WERI-Rb-1 (cell line): ENCODE results near the gene ST14.

ENCODE experiments used
- DNase-seq: peaks from one replicate; pipeline ENCODE4 v3.0.0-alpha.2; 2020
- H3K27ac ChIP-seq: fragments of 250-450 bp; sonication (Bioruptor Pico); 2 replicates; pipeline ENCODE4 v1.5.1; 2020; ENCODE audit warnings: mild to moderate bottlenecking, moderate library complexity
- H3K27me3 ChIP-seq: fragments of 250-450 bp; sonication (Bioruptor Pico); 2 replicates; pipeline ENCODE4 v1.5.1; 2021; ENCODE audit warnings: mild to moderate bottlenecking, low read depth, moderate library complexity; ENCODE audit not compliant: insufficient read depth, severe bottlenecking
- H3K36me3 ChIP-seq: fragments of 250-450 bp; sonication (Bioruptor Pico); 2 replicates; pipeline ENCODE4 v1.5.1; 2020; ENCODE audit warnings: mild to moderate bottlenecking, moderate library complexity
- H3K4me3 ChIP-seq: 2 replicates; pipeline ENCODE4 v1.5.1; 2011; ENCODE audit warnings: low read depth, mild to moderate bottlenecking, control low read depth, low read length
- H3K9me3 ChIP-seq: fragments of 250-450 bp; sonication (Bioruptor Pico); 2 replicates; pipeline ENCODE4 v1.5.1; 2021; ENCODE audit warnings: mild to moderate bottlenecking, moderate library complexity; ENCODE audit not compliant: severe bottlenecking
- TF ChIP-seq, protein P1 (sequence below): IDR thresholded peaks from 2 replicates; pipeline ENCODE4 v1.5.1; 2011; ENCODE audit warnings: low read depth, mild to moderate bottlenecking, control low read depth, inconsistent platforms, low read length

Gene ST14

DNA sequence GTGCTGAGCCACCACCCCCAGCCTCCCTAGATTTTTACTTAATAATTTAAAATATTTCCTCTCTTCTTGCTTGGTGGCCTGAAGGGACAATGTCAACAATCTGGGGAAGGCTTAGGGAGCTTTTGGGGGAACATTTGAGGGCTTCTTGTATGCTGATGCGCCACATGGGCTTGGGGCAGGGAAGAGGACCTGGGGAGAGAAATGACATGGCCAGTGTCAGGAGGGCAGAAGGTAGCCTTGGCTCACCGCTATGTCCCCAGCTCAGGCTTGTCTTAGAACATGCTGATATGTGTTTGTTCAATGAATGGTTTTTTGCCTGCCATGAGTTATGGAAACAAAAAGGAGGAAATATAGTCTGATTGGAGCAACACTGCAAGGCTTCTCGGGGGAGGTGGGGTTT, 51.6 kb downstream of the ST14 start:
- TF ChIP-seq, protein P1, sequence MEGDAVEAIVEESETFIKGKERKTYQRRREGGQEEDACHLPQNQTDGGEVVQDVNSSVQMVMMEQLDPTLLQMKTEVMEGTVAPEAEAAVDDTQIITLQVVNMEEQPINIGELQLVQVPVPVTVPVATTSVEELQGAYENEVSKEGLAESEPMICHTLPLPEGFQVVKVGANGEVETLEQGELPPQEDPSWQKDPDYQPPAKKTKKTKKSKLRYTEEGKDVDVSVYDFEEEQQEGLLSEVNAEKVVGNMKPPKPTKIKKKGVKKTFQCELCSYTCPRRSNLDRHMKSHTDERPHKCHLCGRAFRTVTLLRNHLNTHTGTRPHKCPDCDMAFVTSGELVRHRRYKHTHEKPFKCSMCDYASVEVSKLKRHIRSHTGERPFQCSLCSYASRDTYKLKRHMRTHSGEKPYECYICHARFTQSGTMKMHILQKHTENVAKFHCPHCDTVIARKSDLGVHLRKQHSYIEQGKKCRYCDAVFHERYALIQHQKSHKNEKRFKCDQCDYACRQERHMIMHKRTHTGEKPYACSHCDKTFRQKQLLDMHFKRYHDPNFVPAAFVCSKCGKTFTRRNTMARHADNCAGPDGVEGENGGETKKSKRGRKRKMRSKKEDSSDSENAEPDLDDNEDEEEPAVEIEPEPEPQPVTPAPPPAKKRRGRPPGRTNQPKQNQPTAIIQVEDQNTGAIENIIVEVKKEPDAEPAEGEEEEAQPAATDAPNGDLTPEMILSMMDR: no peak
- Histone ChIP-seq H3K36me3 (no peaks in the 10 kb centered on the region), H3K9me3 (no peaks in the 10 kb centered on the region), H3K27ac (no peak overlapping the region), H3K27me3 (no peaks in the 10 kb centered on the region), H3K4me3 (no peak overlapping the region)
- DNase-seq: no peak

DNA sequence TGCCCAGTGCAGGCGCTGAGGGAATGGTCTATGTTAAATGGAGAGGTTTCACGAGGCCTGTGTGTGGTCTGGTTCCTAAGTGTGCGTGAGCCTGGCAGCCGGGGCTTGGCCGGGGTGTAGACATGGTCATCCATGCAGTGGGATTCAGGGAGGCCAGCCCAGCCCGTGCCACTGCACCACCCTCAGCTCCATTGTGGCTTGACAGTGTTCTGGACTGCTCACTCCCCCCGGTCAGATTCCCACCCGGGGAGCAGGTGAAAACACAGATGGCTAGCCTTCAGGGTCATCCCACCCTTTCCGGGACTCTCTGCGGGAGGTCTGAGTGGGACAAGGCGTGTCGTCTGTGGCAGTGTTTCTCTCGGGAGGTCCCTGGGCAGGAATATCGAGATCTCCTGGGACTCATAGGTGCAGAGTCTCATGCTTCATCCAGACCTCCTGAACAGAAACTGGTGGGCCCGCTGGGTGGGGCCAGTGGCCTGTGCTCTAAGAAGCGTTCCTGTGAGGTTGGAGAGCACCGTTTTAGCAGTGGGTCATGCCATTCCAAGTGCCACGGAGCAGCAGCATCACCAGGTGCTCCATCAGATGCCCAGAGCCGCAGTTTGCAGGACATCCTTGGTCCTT, 52.3 kb downstream of the ST14 start:
- Histone ChIP-seq H3K27me3 (no peaks in the 10 kb centered on the region), H3K27ac (no peak overlapping the region), H3K9me3 (no peaks in the 10 kb centered on the region), H3K4me3 (no peak overlapping the region), H3K36me3 (no peaks in the 10 kb centered on the region)
- TF ChIP-seq, protein P1: no peak
- DNase-seq: no peak

DNA sequence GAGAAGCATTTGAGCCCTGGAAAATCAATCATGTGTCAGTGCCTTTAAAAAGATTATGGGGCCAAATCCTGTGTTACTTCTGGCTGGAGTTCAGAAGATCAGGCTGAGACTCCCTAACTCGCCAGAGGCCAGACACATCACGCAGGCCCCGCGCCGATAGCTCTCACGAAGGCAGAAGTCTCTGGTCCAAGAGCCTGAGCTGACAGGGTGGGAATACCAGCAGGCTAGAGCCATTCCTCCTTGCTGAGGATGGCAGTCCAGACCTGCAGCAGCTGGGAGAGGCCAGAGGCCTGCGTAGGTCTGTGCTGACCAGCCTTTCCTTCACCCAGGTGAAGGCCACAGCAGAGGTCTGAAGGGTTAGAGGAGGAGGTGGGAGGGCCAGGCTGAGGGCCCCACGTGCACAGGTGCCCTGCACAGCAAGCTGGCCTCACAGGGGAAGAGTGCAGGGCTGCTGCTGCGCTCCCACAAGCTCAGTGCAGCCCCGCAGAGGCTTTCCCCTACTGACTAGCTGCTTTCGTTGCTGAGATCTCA, 52.9 kb downstream of the ST14 start:
- peak; percentile 20 for DNase-seq
- H3K9me3 ChIP-seq: no peaks in the 10 kb centered on the region
- TF ChIP-seq, protein P1: no peak
- H3K4me3 ChIP-seq: 0 out of 2 replicates have a peak overlapping the region, but pooled peaks have one; percentile 5
- no peak overlapping the region for H3K27ac ChIP-seq
- H3K27me3 ChIP-seq: no peaks in the 10 kb centered on the region
- no peaks in the 10 kb centered on the region for H3K36me3 ChIP-seq

DNA sequence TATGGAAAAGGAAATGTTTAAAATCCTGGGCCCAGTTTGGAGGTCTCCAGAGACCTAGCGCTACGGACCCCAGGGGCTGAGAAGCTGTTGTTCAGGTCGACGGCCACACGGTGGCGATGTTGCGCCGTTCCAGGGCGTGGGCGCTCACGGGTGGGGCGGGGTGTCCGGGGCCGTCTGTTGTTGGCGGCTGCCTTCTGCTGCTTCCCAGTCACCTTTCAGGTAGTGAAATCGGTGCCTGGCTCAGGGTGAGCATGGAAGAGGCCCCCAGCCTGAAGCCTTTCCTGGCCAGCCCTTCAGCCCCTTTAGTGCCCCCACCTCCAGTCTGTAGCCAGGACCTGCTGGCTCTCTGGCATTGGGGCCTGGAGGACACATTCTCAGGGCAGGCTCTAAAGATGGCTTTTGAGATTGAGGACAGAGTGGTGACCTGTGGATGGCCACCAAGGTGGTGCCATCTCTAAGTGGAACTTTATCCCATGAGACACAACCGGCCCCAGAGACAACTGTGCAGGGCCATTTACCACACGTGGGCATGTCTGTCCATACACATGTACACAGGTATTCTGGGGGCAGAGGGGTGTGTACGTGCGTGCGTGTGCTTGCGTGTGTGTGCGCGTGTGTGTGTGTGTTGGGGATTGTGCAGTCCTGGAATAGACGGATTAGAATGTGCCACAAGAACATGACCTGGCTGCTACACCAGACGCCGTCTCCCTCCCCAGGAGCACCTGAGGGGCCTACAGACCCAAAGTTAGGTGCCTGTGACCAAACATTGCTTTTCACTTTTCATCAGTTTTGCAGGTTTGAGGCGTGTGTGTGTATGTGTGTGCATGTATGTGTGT, 53.8 kb downstream of the ST14 start:
- no peak overlapping the region for H3K27ac ChIP-seq
- no peaks in the 10 kb centered on the region for H3K9me3 ChIP-seq
- TF ChIP-seq, protein P1: peak; percentile 90
- DNase-seq: peak; percentile 66
- no peak overlapping the region for H3K4me3 ChIP-seq
- H3K36me3 ChIP-seq: no peaks in the 10 kb centered on the region
- H3K27me3 ChIP-seq: no peaks in the 10 kb centered on the region

DNA sequence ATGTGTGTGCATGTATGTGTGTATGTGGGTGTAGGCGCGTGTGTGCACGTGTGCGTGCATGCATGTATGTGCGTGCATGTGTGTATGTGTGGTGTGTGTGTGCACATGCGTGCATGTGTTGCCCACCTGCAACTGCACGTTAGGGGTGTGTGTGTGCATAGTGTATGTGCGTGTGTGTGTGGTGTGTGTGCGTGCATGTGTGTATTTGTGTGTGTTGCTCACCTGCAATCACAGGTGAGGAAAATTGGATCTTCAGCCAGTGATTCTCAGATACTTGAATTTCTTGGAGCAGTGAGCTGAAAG, 54.3 kb downstream of the ST14 start:
- no peaks in the 10 kb centered on the region for H3K27me3 ChIP-seq
- H3K4me3 ChIP-seq: no peak overlapping the region
- H3K27ac ChIP-seq: no peak overlapping the region
- TF ChIP-seq, protein P1: no peak
- H3K36me3 ChIP-seq: no peaks in the 10 kb centered on the region
- no peaks in the 10 kb centered on the region for H3K9me3 ChIP-seq
- DNase-seq: no peak
